HG02981 (cell line): ENCODE measurements around the gene SNRPB2.

Source experiments
- ATAC-seq: cut with Tn5 transposase; IDR thresholded peaks from one replicate; pipeline ENCODE4 v1.9.1; 2021; ENCODE audit warnings: mild to moderate bottlenecking, moderate library complexity; ENCODE audit not compliant: unreplicated experiment

Gene SNRPB2

GRCh38 chr20:16729565-16730460 is at the start of gene SNRPB2:
SNRPB2 (plus strand) TSS chr20:16730026; CDS start chr20:16731703, 1,677 bp downstream.
- ATAC-seq, result peak; percentile 99

- ATAC-seq, result no peak
Measured at GRCh38 chr20:16684416-16684815, 45.4 kb upstream of the SNRPB2 start.

GRCh38 chr20:16689906-16690305 is 39.9 kb upstream of the SNRPB2 start:
- no peak for ATAC-seq

GRCh38 chr20:16691381-16691780 is 38.4 kb upstream of the SNRPB2 start:
- ATAC-seq, result no peak

- ATAC-seq, result no peak
Measured at GRCh38 chr20:16692009-16692408, 37.8 kb upstream of the SNRPB2 start.

GRCh38 chr20:16692442-16692841 is 37.4 kb upstream of the SNRPB2 start:
- no peak for ATAC-seq

GRCh38 chr20:16693278-16693677 is 36.5 kb upstream of the SNRPB2 start:
- no peak for ATAC-seq

- ATAC-seq, result no peak
Measured at GRCh38 chr20:16694161-16694560, 35.7 kb upstream of the SNRPB2 start.

- ATAC-seq, result no peak
Measured at GRCh38 chr20:16695628-16696027, 34.2 kb upstream of the SNRPB2 start.

- no peak for ATAC-seq
Measured at GRCh38 chr20:16699293-16699692, 30.5 kb upstream of the SNRPB2 start.

- no peak for ATAC-seq
Measured at GRCh38 chr20:16701296-16701695, 28.5 kb upstream of the SNRPB2 start.

- ATAC-seq, result no peak
Measured at GRCh38 chr20:16703570-16703969, 26.3 kb upstream of the SNRPB2 start.

- ATAC-seq, result no peak
Measured at GRCh38 chr20:16707674-16708073, 22.2 kb upstream of the SNRPB2 start.

- no peak for ATAC-seq
Measured at GRCh38 chr20:16708602-16709001, 21.2 kb upstream of the SNRPB2 start.

- ATAC-seq, result peak; percentile 94
Measured at GRCh38 chr20:16709017-16709416, 20.8 kb upstream of the SNRPB2 start.

GRCh38 chr20:16710781-16711180 is 19.0 kb upstream of the SNRPB2 start:
- ATAC-seq, result no peak

GRCh38 chr20:16711661-16712258 is 18.1 kb upstream of the SNRPB2 start:
- ATAC-seq, result no peak

GRCh38 chr20:16712511-16712947 is 17.3 kb upstream of the SNRPB2 start:
- ATAC-seq, result no peak

GRCh38 chr20:16713066-16713465 is 16.8 kb upstream of the SNRPB2 start:
- no peak for ATAC-seq

GRCh38 chr20:16714242-16714641 is 15.6 kb upstream of the SNRPB2 start:
- no peak for ATAC-seq

GRCh38 chr20:16714751-16715150 is 15.1 kb upstream of the SNRPB2 start:
- no peak for ATAC-seq

- ATAC-seq, result no peak
Measured at GRCh38 chr20:16719421-16719820, 10.4 kb upstream of the SNRPB2 start.
